CD4-positive, alpha-beta memory T cell (primary cell): ENCODE results near the gene ALDH3A2. TPM values are rescaled to one million over a fixed set of nuclear protein-coding genes. Genes with fewer than 3 reads are reported as not detected.

Source experiments
- CTCF ChIA-PET: fragments of 350-600 bp; sonication (Branson Sonifier 250); formaldehyde crosslinking; loops from one replicate; lab custom pipeline; 2021; ENCODE audit warnings: inconsistent platforms; ENCODE audit not compliant: partially characterized antibody; lab: Charles Lee
- POLR2A ChIA-PET: fragments of 350-600 bp; sonication (Branson Sonifier 250); formaldehyde crosslinking; loops from one replicate; lab custom pipeline; 2021; ENCODE audit not compliant: partially characterized antibody; lab: Charles Lee
- DNase-seq, 5 donors: peaks; one replicate each; pipeline versions ENCODE4 v3.0.0 to v3.0.0-alpha.2; 2020 to 2022; ENCODE audit warnings: mixed read lengths in 1 of 5
- H3K27ac ChIP-seq: one replicate; pipeline ENCODE4 v1.7.0; 2013; ENCODE audit warnings: low read depth, low read length
- H3K27me3 ChIP-seq: 2 replicates; pipeline ENCODE4 v1.7.0; 2013; ENCODE audit warnings: mild to moderate bottlenecking, low read length, moderate library complexity; ENCODE audit not compliant: insufficient read depth
- H3K36me3 ChIP-seq: 2 replicates; pipeline ENCODE4 v1.7.0; 2013; ENCODE audit warnings: mild to moderate bottlenecking, low read length, moderate library complexity; ENCODE audit not compliant: insufficient read depth
- H3K4me1 ChIP-seq: 2 replicates; pipeline ENCODE4 v1.7.0; 2013; ENCODE audit warnings: mild to moderate bottlenecking, low read length, moderate library complexity; ENCODE audit not compliant: insufficient read depth
- H3K4me3 ChIP-seq, 2 donors: one replicate each; pipeline ENCODE4 v1.7.0; 2013; ENCODE audit warnings: low read length in 2 of 2, mild to moderate bottlenecking in 1 of 2
- H3K9me3 ChIP-seq, 2 donors: one replicate each; pipeline ENCODE4 v1.7.0; 2013; ENCODE audit warnings: low read length in 2 of 2, control low read depth in 1 of 2; ENCODE audit not compliant: control insufficient read depth in 1 of 2
- H3K27ac Mint-ChIP-seq, 7 donors: one replicate each; pipeline ENCODE4 v1.8.0; 2020 to 2021; ENCODE audit warnings: mixed read lengths in 7 of 7, mild to moderate bottlenecking in 6 of 7, inconsistent platforms in 3 of 7, moderate library complexity in 3 of 7
- H3K27me3 Mint-ChIP-seq, 2 donors: one replicate each; pipeline ENCODE4 v1.8.0; 2020 to 2021; ENCODE audit warnings: mixed read lengths in 2 of 2
- H3K36me3 Mint-ChIP-seq, 2 donors: one replicate each; pipeline ENCODE4 v1.8.0; 2020 to 2021; ENCODE audit warnings: mixed read lengths in 2 of 2, inconsistent platforms in 1 of 2, mild to moderate bottlenecking in 1 of 2
- H3K4me1 Mint-ChIP-seq, 4 donors: one replicate each; pipeline ENCODE4 v1.8.0; 2020 to 2021; ENCODE audit warnings: mixed read lengths in 4 of 4, mild to moderate bottlenecking in 1 of 4
- H3K4me3 Mint-ChIP-seq, 8 donors: one replicate each; pipeline ENCODE4 v1.8.0; 2020 to 2021; ENCODE audit warnings: mixed read lengths in 8 of 8, mild to moderate bottlenecking in 7 of 8, moderate library complexity in 6 of 8, inconsistent platforms in 3 of 8
- H3K9me3 Mint-ChIP-seq, 8 donors: one replicate each; pipeline ENCODE4 v1.8.0; 2020 to 2021; ENCODE audit warnings: mixed read lengths in 8 of 8, mild to moderate bottlenecking in 5 of 8, inconsistent platforms in 3 of 8, moderate library complexity in 1 of 8
- intact Hi-C: fragments of 100-400 bp; cut with micrococcal nuclease; formaldehyde crosslinking; loops from one replicate; pipeline ENCODE4 v1.15.1; 2023
- polyA plus RNA-seq, 2 donors: library from polyadenylated mRNA; unstranded; fragments of 300-500 nt; fragmentation: Illumina TruSeq; gene quantifications; one replicate each; pipeline ENCODE4 v1.2.3, GENCODE V29; 2021
- total RNA-seq, 2 experiments: library from RNA; stranded (reverse); gene quantifications; one replicate each; pipeline ENCODE4 v1.2.3, GENCODE V29; 2021

Gene ALDH3A2
- total and polyA plus RNA-seq, 4 experiments from 2014 or later, result 19.7 to 52.5 (median 35.0) TPM

DNA sequence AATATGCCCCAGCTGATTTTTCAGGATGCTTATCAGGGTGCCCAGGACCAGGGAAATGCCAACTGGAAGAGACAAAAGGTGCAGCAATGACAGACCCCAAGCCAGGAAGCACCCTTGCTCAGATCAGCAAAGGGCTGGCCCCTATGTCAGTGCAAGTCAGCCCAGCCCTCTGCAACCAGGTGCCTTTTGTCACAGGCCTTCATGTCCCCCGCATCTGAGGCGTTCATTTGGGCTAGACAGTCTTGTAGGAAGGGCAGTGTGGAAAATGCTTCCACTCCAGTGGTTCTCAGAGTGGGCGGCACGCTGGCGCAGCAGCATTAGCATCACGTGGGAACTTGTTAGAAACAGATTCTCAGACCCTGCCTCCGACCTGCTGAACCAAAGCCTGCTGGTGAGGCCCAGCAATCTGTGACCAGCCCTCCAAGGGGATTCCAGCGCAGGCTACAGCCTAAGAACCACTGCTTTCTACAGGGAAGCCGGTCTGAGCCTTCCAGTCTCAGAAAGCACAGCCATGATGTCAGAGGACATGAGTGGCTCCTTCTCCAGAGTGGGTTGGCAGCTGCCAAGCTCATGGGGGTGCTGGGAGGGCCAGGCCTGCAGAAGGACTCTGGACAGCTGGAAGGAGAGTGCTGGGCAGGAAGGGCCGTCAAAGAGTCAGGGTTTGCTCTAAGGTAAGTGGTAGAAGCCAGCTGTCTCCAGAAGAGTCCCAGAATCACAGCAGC, 54.7 kb downstream of the ALDH3A2 start:
- POLR2A ChIA-PET, result no interaction called here
- Histone ChIP-seq H3K36me3 (no peaks in the 10 kb centered on the region), H3K27ac (no peak overlapping the region), H3K4me3 (no peak overlapping the region), H3K27me3 (no peaks in the 10 kb centered on the region), H3K9me3 (no peaks in the 10 kb centered on the region), H3K4me1 (no peaks in the 10 kb centered on the region)
- H3K27me3 Mint-ChIP-seq, result no peaks in the 10 kb centered on the region
- H3K36me3 Mint-ChIP-seq, result no peaks in the 10 kb centered on the region
- DNase-seq, result no peak
- H3K9me3 Mint-ChIP-seq, result peaks cover 0 to 2% (median 0%) of the 10 kb centered on the region in 8 donors
- H3K4me3 Mint-ChIP-seq, result no peak overlapping the region
- CTCF ChIA-PET, result no interaction called here
- peak overlapping the region in 2 of 7 donors; percentile 42 to 43 for H3K27ac Mint-ChIP-seq
- H3K4me1 Mint-ChIP-seq, result no peaks in the 10 kb centered on the region
- intact Hi-C loops, result no loop called here

GRCh38 chr17:19703828-19704613, 55.5 kb downstream of the ALDH3A2 start:
- Histone ChIP-seq H3K4me3 (no peak overlapping the region), H3K4me1 (no peaks in the 10 kb centered on the region), H3K27ac (no peak overlapping the region), H3K9me3 (no peaks in the 10 kb centered on the region), H3K36me3 (no peaks in the 10 kb centered on the region), H3K27me3 (no peaks in the 10 kb centered on the region)
- ChIA-PET CTCF (interaction anchor here (0.7 kb wide), 1 partner anchor 24 kb away, joined by 5 read pairs; no protein-coding TSS in a partner anchor), POLR2A (no interaction called here)
- DNase-seq, result no peak
- Mint-ChIP-seq H3K4me3 (no peak overlapping the region), H3K4me1 (no peaks in the 10 kb centered on the region), H3K36me3 (no peaks in the 10 kb centered on the region), H3K27me3 (no peaks in the 10 kb centered on the region), H3K9me3 (peaks cover 0 to 2% (median 0%) of the 10 kb centered on the region in 8 donors), H3K27ac (no peak overlapping the region)
- intact Hi-C loops, result no loop called here

DNA sequence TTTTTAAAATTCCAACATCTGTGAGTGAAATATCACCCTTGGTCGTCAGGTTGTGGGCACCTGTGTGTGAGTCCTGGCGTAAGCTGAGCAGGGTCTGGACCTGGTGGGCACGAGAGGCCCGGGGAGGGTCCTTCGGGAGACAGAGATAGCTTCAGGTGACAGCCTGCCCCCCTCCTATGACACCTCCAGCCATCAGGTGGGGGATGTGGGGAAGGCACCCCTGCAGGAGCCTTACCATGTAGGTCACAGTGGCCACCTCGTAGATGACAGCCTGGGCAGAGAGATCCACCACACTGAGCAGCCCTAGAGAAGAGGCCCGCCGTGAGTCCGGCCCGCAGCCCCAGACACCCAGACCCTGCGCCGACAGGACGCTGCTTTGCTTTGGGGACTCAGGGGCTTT, 56.6 kb downstream of the ALDH3A2 start:
- no peaks in the 10 kb centered on the region for H3K9me3 ChIP-seq
- no peak for DNase-seq
- intact Hi-C loops, result no loop called here
- no peaks in the 10 kb centered on the region for H3K4me1 ChIP-seq
- ChIA-PET POLR2A (no interaction called here), CTCF (no interaction called here)
- H3K4me3 ChIP-seq, result no peak overlapping the region
- H3K36me3 ChIP-seq, result no peaks in the 10 kb centered on the region
- Mint-ChIP-seq H3K36me3 (no peaks in the 10 kb centered on the region), H3K27me3 (no peaks in the 10 kb centered on the region), H3K4me1 (no peaks in the 10 kb centered on the region), H3K4me3 (no peak overlapping the region), H3K9me3 (peaks cover 0 to 2% (median 0%) of the 10 kb centered on the region in 8 donors), H3K27ac (peak overlapping the region in 1 of 7 donors; percentile 74)
- H3K27me3 ChIP-seq, result no peaks in the 10 kb centered on the region
- H3K27ac ChIP-seq, result no peak overlapping the region

DNA sequence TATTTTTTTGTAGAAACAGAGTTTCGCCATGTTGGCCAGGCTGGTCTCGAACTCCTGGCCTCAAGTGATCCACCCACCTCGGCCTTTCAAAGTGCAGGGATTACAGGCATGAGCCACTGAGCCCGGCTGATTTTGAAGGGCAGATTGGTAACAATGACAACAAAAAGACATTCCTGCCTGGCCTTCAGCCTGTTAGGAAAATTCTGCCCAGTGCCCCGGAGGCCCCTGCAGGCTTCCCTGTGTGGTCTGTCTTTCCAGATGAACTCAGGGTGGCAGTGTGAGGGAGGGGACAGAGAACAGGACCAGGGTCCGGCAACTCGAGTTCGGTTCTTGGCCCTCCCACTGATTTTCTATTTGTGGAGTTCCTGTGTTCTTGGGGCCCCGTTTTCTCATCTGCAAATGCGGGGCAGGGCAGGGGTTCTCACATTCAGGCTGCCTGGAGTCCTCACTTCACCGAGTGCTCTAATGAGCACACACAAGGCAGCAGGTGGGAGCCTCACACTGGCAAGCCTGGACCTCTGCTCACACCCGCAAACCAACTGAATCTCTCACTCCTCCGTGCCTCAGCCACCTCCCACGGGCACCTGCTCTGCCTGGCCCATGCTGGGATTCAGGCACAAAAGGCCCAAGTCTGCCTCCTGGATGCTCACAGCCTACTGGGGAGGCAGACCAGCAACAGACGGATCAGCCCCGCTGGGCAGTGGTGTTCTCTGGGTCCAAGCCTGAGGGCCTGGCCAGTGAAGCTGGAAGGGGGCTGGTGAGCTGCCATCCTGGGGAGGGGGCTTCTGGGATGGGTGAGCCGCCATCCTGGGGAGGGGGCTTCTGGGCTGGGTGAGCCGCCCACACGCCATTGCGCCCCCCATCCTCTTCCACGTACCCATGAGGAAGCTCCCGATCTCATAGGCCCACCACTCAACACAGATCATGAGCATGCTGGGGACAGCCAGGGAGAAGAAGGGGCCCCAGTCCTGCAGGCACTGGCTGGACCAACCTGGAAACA, 57.5 kb downstream of the ALDH3A2 start:
- Mint-ChIP-seq H3K4me1 (no peaks in the 10 kb centered on the region), H3K36me3 (no peaks in the 10 kb centered on the region), H3K27me3 (no peaks in the 10 kb centered on the region), H3K9me3 (peaks cover 0 to 2% (median 0%) of the 10 kb centered on the region in 8 donors), H3K4me3 (no peak overlapping the region), H3K27ac (no peak overlapping the region)
- no peak overlapping the region for H3K4me3 ChIP-seq
- no peaks in the 10 kb centered on the region for H3K36me3 ChIP-seq
- H3K27me3 ChIP-seq, result no peaks in the 10 kb centered on the region
- intact Hi-C loops, result no loop called here
- ChIA-PET POLR2A (no interaction called here), CTCF (interaction anchor here (1.0 kb wide), 1 partner anchor 61 kb away, joined by 3 read pairs; no protein-coding TSS in a partner anchor)
- no peak overlapping the region for H3K27ac ChIP-seq
- H3K9me3 ChIP-seq, result no peaks in the 10 kb centered on the region
- no peak for DNase-seq
- no peaks in the 10 kb centered on the region for H3K4me1 ChIP-seq

- Mint-ChIP-seq H3K27ac (no peak overlapping the region), H3K4me3 (no peak overlapping the region), H3K27me3 (no peaks in the 10 kb centered on the region), H3K36me3 (no peaks in the 10 kb centered on the region), H3K4me1 (no peaks in the 10 kb centered on the region), H3K9me3 (no peaks in the 10 kb centered on the region)
- Histone ChIP-seq H3K4me3 (no peak overlapping the region), H3K27ac (no peak overlapping the region), H3K4me1 (no peaks in the 10 kb centered on the region), H3K27me3 (no peaks in the 10 kb centered on the region), H3K36me3 (no peaks in the 10 kb centered on the region), H3K9me3 (no peaks in the 10 kb centered on the region)
- no peak for DNase-seq
- CTCF ChIA-PET, result interaction anchor here (1.0 kb wide), 1 partner anchor 60 kb away, joined by 3 read pairs; no protein-coding TSS in a partner anchor
- intact Hi-C loops, result no loop called here
- POLR2A ChIA-PET, result no interaction called here
Measured at GRCh38 chr17:19706791-19707727, 58.5 kb downstream of the ALDH3A2 start.

DNA sequence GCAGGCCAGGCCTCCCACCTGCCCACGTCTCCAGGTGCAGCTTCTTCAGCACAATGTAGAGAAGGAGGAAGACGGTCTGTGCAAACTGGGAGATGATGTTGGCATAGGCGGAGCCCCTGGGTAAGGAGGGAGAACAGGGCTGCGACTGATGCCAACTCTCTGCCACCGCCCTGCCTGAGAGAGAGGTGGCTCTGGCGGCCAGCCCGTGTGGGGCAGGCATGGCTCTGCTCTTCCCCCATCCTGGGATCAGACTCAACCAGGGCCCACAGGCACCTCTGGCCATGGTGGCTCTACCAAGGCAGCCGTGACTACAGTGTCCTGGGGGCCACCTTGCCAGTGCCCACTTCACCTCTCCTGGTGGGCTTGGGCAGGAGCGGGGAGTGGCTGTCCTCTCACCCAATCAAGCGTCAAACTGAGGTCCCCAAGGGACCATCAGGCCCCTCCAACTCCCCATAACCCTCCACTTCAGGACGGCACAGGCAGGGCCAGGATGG, 59.2 kb downstream of the ALDH3A2 start:
- H3K27ac ChIP-seq, result no peak overlapping the region
- no peak overlapping the region for H3K4me3 ChIP-seq
- POLR2A ChIA-PET, result no interaction called here
- H3K9me3 ChIP-seq, result no peaks in the 10 kb centered on the region
- Mint-ChIP-seq H3K36me3 (no peaks in the 10 kb centered on the region), H3K27me3 (no peaks in the 10 kb centered on the region), H3K4me3 (no peak overlapping the region), H3K4me1 (no peaks in the 10 kb centered on the region), H3K27ac (no peak overlapping the region), H3K9me3 (no peaks in the 10 kb centered on the region)
- CTCF ChIA-PET, result no interaction called here
- H3K4me1 ChIP-seq, result no peaks in the 10 kb centered on the region
- no peaks in the 10 kb centered on the region for H3K36me3 ChIP-seq
- DNase-seq, result no peak
- intact Hi-C loops, result no loop called here
- no peaks in the 10 kb centered on the region for H3K27me3 ChIP-seq
